ENCODE data around the gene NOP14. TPM values are rescaled to one million over a fixed set of nuclear protein-coding genes. Genes with fewer than 3 reads are reported as not detected.

Gene NOP14
- total and polyA plus RNA-seq, 2 donors (not counting 3 experiments of a cell fraction or from before 2014, with no cell fraction given), result 9.5 to 45.2 TPM

- TF ChIP-seq CTCF (IDR thresholded peaks at IDR 0.05; ENCODE audit: extremely low read depth in 1 of 2, insufficient read depth in 1 of 2, low read depth in 1 of 2, low read length in 2 of 2), result peak; percentile 31 to 65
- no peak for TF ChIP-seq EZH2 (IDR thresholded peaks at IDR 0.05; ENCODE audit: borderline replicate concordance, low read depth, low read length, severe bottlenecking)
- peak; percentile 14 for TF ChIP-seq POLR2AphosphoS5 (IDR thresholded peaks at IDR 0.05; ENCODE audit: insufficient read depth, low read depth, low read length)
- no peak overlapping the region for H3K4me2 ChIP-seq (ENCODE audit: insufficient read depth, low read length)
- H3K9me3 ChIP-seq (replicated peaks; ENCODE audit: control insufficient read depth, insufficient read depth, low read length), result no peaks in the 10 kb centered on the region
- H3K36me3 ChIP-seq (ENCODE audit: control insufficient read depth in 2 of 2, extremely low read depth in 1 of 2, insufficient read depth in 2 of 2, low read length in 2 of 2), result peaks cover 30 to 60% of the 10 kb centered on the region in 2 experiments
- dilution Hi-C loops (cut with MboI; ENCODE audit: extremely low pct_ligation_motif_present, low sequenced_read_pairs), result no loop called here
- H3K9me1 ChIP-seq (replicated peaks; ENCODE audit: control insufficient read depth, extremely low read depth, insufficient read depth, low read length), result no peaks in the 10 kb centered on the region
- ChIA-PET POLR2A (interaction anchor here (1.6 kb wide), 1 partner anchor 15 kb away, joined by 4 read pairs; the partner anchor contains the start of gene GRK4), CTCF (interaction anchor here (1.0 to 3.0 kb wide), 6 partner anchors 10 to 185 kb away, joined by 3 to 21 read pairs (median 4); partner anchors contain the start of genes GRK4 and NOP14)
- no peaks in the 10 kb centered on the region for H3K27me3 ChIP-seq (ENCODE audit: control insufficient read depth in 2 of 2, insufficient read depth in 2 of 2, low read length in 2 of 2)
- H3K9ac ChIP-seq (replicated peaks; ENCODE audit: extremely low read depth, insufficient read depth, low read length), result no peak overlapping the region
- no peaks in the 10 kb centered on the region for H4K20me1 ChIP-seq (replicated peaks; ENCODE audit: control insufficient read depth, extremely low read depth, insufficient read depth, low read length)
- intact Hi-C loops (cut with micrococcal nuclease), result no loop called here
- DNase-seq (ENCODE audit: low read depth, low spot score), result peak; percentile 19
- no peak overlapping the region for H2AFZ ChIP-seq (ENCODE audit: low read depth, low read length)
- peaks cover 2% of the 10 kb centered on the region for H3K79me2 ChIP-seq (ENCODE audit: control insufficient read depth, insufficient read depth, low read length)
- peak; percentile 50 for FAIRE-seq
- no peak overlapping the region for H3K4me3 ChIP-seq (replicated peaks in 1 of 3; ENCODE audit: insufficient read depth in 1 of 3, low read depth in 1 of 3, low read length in 3 of 3)
- BruUV-seq (replicated peaks), result no TSS peak
- H3K27ac ChIP-seq (ENCODE audit: insufficient read depth, low read depth, low read length), result no peak overlapping the region
- H3K4me1 ChIP-seq (ENCODE audit: control insufficient read depth, extremely low read depth, insufficient read depth, low read length), result no peaks in the 10 kb centered on the region
Measured at GRCh38 chr4:2948895-2949781, 14.1 kb downstream of the NOP14 start.

Measured in endothelial cell of umbilical vein (primary cell).